Naive B cell (primary cell): Measurements from ENCODE around the gene SECISBP2. TPM values are rescaled to one million over a fixed set of nuclear protein-coding genes. Genes with fewer than 3 reads are reported as not detected.
A peak's percentile ranks its signal among the peaks of the same experiment; 100 is the strongest.

ENCODE experiments used
- ATAC-seq, 2 donors: fragments of 150-1000 bp; cut with Tn5 transposase; 2 replicates each; pipeline ENCODE4 v1.10.0; 2021; ENCODE audit warnings: low read depth in 2 of 2, mild to moderate bottlenecking in 2 of 2, moderate library complexity in 2 of 2
- DNase-seq: peaks from one replicate; pipeline ENCODE4 v3.0.0; 2022
- H3K27ac Mint-ChIP-seq, 6 donors: one replicate each; pipeline ENCODE4 v1.8.0; 2020 to 2022; ENCODE audit warnings: mild to moderate bottlenecking in 6 of 6, mixed read lengths in 6 of 6, moderate library complexity in 5 of 6, inconsistent platforms in 2 of 6
- H3K27me3 Mint-ChIP-seq, 3 donors: one replicate each; pipeline ENCODE4 v1.8.0; 2021 to 2022; ENCODE audit warnings: mixed read lengths in 3 of 3, mild to moderate bottlenecking in 1 of 3
- H3K36me3 Mint-ChIP-seq, 2 donors: one replicate each; pipeline ENCODE4 v1.8.0; 2020 to 2022; ENCODE audit warnings: mixed read lengths in 2 of 2, inconsistent platforms in 1 of 2, mild to moderate bottlenecking in 1 of 2
- H3K4me1 Mint-ChIP-seq, 3 donors: one replicate each; pipeline ENCODE4 v1.8.0; 2020 to 2022; ENCODE audit warnings: mixed read lengths in 3 of 3, inconsistent platforms in 1 of 3, mild to moderate bottlenecking in 1 of 3, moderate library complexity in 1 of 3
- H3K4me3 Mint-ChIP-seq, 8 donors: one replicate each; pipeline ENCODE4 v1.8.0; 2020 to 2022; ENCODE audit warnings: mild to moderate bottlenecking in 8 of 8, mixed read lengths in 8 of 8, moderate library complexity in 8 of 8, inconsistent platforms in 2 of 8
- H3K9me3 Mint-ChIP-seq, 7 donors: one replicate each; pipeline ENCODE4 v1.8.0; 2020 to 2022; ENCODE audit warnings: mixed read lengths in 7 of 7, mild to moderate bottlenecking in 5 of 7, inconsistent platforms in 2 of 7, moderate library complexity in 1 of 7
- polyA plus RNA-seq, 6 donors: library from polyadenylated mRNA; unstranded; fragments of 300-500 nt; fragmentation: Illumina TruSeq; gene quantifications; one replicate each; pipeline ENCODE4 v1.2.3, GENCODE V29; 2021; ENCODE audit warnings: low read depth in 6 of 6

Gene SECISBP2
- polyA plus RNA-seq, 6 donors from 2014 or later = 15.4 to 39.3 (median 28.2) TPM

DNA sequence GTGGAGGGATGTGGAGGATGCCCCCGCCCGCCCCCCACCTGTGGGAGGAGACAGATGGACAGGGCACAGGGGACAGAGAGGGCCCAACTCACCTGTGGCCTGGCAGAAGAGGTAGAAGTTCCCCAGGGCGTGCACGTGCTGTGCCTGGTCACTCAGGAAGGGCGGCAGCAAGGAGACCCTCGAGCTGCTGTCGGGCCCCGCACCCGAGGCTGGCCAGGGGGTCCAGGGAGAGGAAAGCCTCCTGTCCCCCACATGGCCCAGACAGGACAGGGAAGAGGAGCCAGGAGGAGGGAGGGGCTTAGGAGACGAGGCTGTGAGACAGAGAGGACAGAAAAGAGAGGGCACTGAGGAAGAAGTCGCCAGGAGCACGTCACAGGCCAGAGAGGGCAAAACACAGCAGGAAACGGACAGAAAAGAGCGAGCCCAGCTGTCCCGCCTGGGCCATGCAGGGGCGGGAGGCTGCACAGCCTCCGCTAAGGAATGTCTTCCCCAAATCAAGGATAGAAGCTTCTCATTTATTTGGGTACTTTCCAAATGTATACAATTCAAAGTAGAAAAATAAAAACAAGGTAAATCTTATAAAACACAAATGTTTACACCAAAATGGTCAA is 58.5 kb downstream of the SECISBP2 start:
- ATAC-seq = no peak
- no peak for DNase-seq
- H3K27me3 Mint-ChIP-seq = no peaks in the 10 kb centered on the region
- peak overlapping the region in 4 of 6 donors; percentile 14 to 72 (median 60) for H3K27ac Mint-ChIP-seq
- H3K4me1 Mint-ChIP-seq = peaks cover 18 to 32% (median 29%) of the 10 kb centered on the region in 3 donors
- no peaks in the 10 kb centered on the region for H3K9me3 Mint-ChIP-seq
- peak overlapping the region in 1 of 8 donors; percentile 77 for H3K4me3 Mint-ChIP-seq
- H3K36me3 Mint-ChIP-seq = peaks cover 12 to 31% of the 10 kb centered on the region in 2 donors

DNA sequence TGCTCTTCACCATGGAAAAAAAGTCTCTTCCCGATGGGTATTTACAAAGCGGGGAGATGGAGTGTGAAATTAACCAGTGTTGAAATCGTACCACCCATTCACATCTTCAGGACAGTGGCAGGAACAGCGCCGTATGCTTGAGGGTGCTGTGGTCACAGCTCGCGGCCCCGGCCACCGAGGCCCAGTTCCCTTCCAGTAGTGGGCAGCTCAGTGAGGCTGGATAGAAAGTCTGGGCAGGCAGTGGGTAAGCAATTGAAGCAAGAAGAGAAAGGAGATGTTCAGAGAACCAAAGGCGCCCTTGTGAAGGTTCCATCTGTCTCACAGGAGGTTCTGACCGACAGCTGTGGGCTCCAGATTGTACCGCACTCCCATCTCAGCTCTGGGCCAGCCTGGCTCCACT is 59.1 kb downstream of the SECISBP2 start:
- Mint-ChIP-seq H3K9me3 (no peaks in the 10 kb centered on the region), H3K27me3 (no peaks in the 10 kb centered on the region), H3K36me3 (peaks cover 12 to 31% of the 10 kb centered on the region in 2 donors), H3K27ac (peak overlapping the region in 3 of 6 donors; percentile 50 to 67 (median 66)), H3K4me1 (peaks cover 18 to 30% (median 29%) of the 10 kb centered on the region in 3 donors), H3K4me3 (peak overlapping the region in 1 of 8 donors; percentile 18)
- DNase-seq = no peak
- ATAC-seq = no peak

DNA sequence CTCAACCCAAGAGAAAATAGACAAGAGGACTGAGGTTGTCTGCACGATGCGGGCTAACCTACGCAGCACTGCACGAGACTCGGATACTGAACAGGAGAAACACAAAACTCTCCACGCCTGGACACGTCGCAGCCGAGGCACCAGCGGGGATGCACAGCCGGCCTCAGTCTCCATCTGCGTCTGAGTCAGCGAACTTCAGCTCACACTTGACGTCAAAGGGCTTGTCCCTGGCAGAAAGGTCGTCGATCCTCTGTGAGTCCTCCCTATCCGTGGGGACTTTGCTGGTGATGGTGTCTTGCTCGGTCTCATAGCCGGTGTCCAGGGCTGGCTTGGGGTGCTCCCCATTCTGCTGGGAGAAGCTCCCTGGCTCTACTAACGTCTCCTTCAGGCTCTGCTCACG is 60.2 kb downstream of the SECISBP2 start:
- Mint-ChIP-seq H3K36me3 (peaks cover 12 to 39% of the 10 kb centered on the region in 2 donors), H3K4me3 (no peak overlapping the region), H3K9me3 (no peaks in the 10 kb centered on the region), H3K27me3 (no peaks in the 10 kb centered on the region), H3K27ac (peak overlapping the region in 1 of 6 donors; percentile 47), H3K4me1 (peaks cover 21 to 33% (median 25%) of the 10 kb centered on the region in 3 donors)
- DNase-seq = no peak
- ATAC-seq = no peak

DNA sequence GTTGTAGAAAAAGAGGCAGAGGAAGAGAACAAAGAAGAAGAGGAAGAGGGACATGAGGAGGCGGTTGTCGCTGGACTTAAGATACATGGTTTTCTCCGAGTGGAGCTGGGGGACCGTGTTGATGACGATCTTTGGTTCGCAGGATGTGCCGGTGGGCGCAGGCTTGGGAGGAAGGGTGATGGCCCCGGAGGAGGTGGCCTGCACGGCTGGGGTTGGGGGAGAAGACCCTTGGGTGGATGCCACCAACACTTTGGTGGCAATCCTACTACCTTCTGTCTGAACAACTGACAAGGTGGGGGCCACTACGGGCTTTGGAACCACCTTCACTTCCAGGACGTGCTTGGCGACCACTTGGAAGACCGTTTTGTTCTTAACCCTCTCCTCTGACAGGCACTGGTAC is 60.7 kb downstream of the SECISBP2 start:
- Mint-ChIP-seq H3K36me3 (peaks cover 12 to 44% of the 10 kb centered on the region in 2 donors), H3K4me1 (peaks cover 23 to 34% (median 25%) of the 10 kb centered on the region in 3 donors), H3K4me3 (no peak overlapping the region), H3K9me3 (no peaks in the 10 kb centered on the region), H3K27ac (peak overlapping the region in 2 of 6 donors; percentile 36 to 47), H3K27me3 (no peaks in the 10 kb centered on the region)
- no peak for ATAC-seq
- no peak for DNase-seq

DNA sequence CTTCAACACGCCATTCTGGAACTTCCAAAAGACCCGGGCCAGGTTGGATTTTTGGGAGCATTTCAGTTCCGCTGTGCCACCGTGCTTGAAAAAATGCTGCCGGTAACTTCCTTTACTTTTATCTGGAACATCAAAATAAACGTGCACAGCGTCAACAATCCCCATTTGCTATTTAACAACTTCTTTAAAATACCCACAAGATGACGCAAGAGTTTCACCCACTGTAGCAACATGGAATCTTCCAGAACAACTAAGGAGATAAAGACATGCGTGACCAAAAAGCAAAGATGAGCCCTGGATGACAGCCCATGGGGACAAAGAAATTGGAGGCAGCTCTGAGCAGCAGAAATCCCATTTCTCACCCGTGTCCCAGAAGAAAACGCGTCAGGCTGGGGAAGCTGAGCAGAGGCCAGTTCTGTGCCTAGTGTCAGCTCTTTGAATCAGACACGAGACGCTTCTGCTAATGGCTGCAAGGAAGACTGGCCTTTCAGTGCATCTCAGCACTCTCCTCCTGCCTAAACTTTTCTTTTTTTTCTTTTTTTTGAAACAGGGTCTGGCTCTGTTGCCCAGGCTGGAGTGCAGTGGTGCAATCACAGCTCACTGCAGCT is 61.3 kb downstream of the SECISBP2 start:
- H3K36me3 Mint-ChIP-seq = peaks cover 12 to 45% of the 10 kb centered on the region in 2 donors
- no peaks in the 10 kb centered on the region for H3K27me3 Mint-ChIP-seq
- H3K4me1 Mint-ChIP-seq = peaks cover 21 to 30% (median 25%) of the 10 kb centered on the region in 3 donors
- H3K4me3 Mint-ChIP-seq = peak overlapping the region in 1 of 8 donors; percentile 40
- no peaks in the 10 kb centered on the region for H3K9me3 Mint-ChIP-seq
- no peak for DNase-seq
- ATAC-seq = no peak
- peak overlapping the region in 2 of 6 donors; percentile 36 to 72 for H3K27ac Mint-ChIP-seq

DNA sequence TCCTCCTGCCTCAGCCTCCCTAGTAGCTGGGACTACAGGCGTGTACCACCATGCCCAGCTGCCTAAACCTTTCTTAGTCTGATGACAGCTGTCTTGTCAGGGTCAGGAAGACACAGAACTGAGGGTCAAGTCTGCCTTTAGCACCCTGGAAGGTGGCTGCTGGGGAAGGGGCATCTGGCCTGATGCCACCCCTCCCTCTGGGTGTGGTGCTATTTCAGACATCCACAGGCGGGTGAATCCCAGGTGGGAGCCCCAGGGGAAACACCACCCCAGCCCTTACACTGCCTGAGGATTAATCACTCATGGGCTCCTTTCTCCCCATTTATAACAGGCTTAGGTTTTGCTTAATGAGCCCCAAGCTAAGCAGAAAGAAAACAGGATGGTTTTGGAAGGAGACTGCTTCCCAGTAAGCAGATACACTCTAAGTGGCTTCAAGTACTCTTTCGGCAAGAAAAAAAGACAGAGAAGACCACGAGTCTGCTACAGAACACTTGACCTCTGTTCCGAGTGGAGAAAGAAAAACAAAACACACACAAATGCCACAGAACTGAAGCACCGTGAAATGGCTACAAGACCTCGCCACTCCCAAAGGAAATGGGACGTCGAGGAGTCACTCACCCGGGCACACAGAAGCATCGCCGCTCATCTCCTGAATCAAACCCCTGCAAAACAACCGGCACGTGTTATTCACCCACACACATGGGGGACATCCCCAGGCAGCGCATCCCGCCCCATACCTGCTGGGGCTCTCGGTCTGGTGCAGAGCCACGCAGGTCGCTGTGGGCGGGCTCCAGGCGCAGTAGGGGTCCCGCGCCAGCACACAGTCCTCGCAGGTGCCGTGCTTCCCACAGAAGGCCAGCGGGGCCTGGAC is 62.4 kb downstream of the SECISBP2 start:
- DNase-seq = no peak
- Mint-ChIP-seq H3K27ac (peak overlapping the region in 2 of 6 donors; percentile 59 to 72), H3K4me3 (no peak overlapping the region), H3K36me3 (peaks cover 12 to 45% of the 10 kb centered on the region in 2 donors), H3K4me1 (peaks cover 11 to 20% (median 19%) of the 10 kb centered on the region in 3 donors), H3K27me3 (no peaks in the 10 kb centered on the region), H3K9me3 (no peaks in the 10 kb centered on the region)
- ATAC-seq = no peak

DNA sequence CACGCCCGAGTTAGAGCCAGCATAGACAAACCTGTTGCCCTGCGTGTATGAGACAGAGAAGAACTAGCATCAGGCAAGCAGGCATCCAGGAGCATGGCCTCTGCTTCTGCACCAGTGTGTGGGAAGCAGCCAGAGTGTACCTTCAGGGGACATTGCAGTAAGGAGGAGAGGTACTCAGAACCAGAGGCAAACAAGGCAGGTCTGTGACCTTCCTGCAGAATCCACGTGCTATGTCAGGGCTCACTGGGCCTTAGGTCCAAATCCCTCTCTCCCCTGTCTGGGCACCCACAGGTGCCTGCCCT is 63.0 kb downstream of the SECISBP2 start:
- peak overlapping the region in 1 of 6 donors; percentile 59 for H3K27ac Mint-ChIP-seq
- H3K36me3 Mint-ChIP-seq = peaks cover 17 to 45% of the 10 kb centered on the region in 2 donors
- no peaks in the 10 kb centered on the region for H3K27me3 Mint-ChIP-seq
- DNase-seq (no peak), ATAC-seq (no peak)
- peaks cover 6 to 17% (median 16%) of the 10 kb centered on the region in 3 donors for H3K4me1 Mint-ChIP-seq
- peak overlapping the region in 1 of 8 donors; percentile 52 for H3K4me3 Mint-ChIP-seq
- no peaks in the 10 kb centered on the region for H3K9me3 Mint-ChIP-seq

DNA sequence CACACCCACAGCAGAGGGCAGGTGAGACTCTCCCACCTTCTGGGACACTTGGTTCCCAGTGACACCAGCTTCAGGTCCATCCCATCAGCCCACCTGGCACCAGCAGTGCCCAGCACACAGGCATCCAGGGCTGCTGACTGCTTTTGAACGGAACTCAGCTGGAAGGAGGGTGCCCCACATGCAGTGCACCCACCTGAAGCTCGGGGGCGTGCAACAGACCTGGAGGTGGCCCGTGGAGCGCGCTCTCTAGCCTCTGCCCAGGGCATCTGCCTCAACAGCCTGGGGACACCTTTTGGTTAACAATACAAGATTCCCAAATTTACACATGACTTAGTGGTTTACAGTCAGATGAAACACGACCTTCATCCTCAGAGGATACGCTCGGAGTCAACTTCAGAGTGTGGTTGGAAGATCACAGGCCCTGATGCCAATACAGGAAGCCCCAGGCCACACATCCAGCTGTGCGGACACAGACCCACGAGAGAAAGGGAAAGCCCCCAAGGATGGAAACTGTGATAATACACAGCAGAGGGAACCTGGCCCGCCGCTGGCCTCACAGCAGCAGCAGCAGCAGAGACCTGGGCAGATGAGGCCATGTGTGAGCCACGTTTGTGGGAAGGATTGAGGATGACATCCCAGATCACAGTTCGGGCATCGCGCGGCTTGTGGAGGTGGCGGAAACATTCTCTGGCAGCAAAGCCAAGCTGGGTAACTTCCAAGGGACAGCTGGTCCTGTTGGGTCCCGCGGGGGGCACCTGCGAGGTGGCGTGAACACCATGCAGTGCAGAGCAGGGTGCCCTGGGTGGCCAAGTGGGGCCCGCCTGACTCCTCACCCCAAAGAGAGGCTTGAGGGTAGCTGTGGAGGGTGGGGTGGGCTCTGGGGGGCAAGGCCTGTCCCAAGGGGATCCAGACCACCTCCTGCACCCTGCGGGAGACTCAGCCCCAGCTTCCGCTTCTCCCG is 64.0 kb downstream of the SECISBP2 start:
- H3K4me3 Mint-ChIP-seq = peak overlapping the region in 1 of 8 donors; percentile 32
- ATAC-seq = no peak
- peaks cover 5 to 10% (median 9%) of the 10 kb centered on the region in 3 donors for H3K4me1 Mint-ChIP-seq

DNA sequence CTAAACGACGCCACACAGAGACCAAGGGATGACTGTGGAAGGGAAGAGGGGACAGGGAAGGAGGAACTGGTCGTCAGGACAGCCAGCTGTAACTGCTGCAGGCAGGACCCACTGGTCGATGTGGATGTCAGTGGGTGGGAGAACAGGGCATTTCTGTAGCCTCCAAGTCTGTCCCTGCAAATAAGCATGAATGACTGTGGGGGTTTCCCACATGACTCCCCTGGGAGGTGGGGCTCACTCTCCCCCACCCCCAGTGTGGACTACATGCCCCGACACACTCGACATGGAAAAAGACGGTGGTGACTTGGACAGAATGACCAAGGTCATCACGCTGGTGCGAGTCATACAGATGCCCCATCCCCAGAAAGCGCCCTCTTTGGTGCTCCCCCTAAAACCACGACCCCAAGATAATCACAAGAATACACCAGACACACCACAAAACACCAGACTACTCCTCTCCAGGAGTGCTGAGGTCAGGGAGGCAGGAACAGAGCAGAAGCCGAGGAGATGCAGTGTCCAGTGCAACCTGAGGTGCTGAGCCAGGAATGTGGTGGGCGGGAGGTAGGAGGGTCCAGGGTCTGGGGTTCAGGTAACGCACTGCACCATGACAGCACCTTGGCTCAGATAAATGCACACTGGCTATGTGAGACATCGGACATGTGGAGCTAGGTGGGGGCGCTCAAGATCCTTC is 64.9 kb downstream of the SECISBP2 start:
- peak overlapping the region; percentile 26 to 91 (median 68) for H3K27ac Mint-ChIP-seq
- H3K9me3 Mint-ChIP-seq = no peaks in the 10 kb centered on the region
- DNase-seq (no peak), ATAC-seq (no peak)
- H3K4me3 Mint-ChIP-seq = peak overlapping the region in 1 of 8 donors; percentile 32
- H3K27me3 Mint-ChIP-seq = no peaks in the 10 kb centered on the region
- peaks cover 14 to 29% of the 10 kb centered on the region in 2 donors for H3K36me3 Mint-ChIP-seq
- peaks cover 5 to 10% (median 9%) of the 10 kb centered on the region in 3 donors for H3K4me1 Mint-ChIP-seq

More for the DNA sequence above, 64.0 kb downstream of the SECISBP2 start:
- Mint-ChIP-seq H3K27ac (peak overlapping the region in 5 of 6 donors; percentile 9 to 82 (median 76)), H3K36me3 (peaks cover 14 to 34% of the 10 kb centered on the region in 2 donors), H3K9me3 (no peaks in the 10 kb centered on the region), H3K27me3 (no peaks in the 10 kb centered on the region)
- no peak for DNase-seq

DNA sequence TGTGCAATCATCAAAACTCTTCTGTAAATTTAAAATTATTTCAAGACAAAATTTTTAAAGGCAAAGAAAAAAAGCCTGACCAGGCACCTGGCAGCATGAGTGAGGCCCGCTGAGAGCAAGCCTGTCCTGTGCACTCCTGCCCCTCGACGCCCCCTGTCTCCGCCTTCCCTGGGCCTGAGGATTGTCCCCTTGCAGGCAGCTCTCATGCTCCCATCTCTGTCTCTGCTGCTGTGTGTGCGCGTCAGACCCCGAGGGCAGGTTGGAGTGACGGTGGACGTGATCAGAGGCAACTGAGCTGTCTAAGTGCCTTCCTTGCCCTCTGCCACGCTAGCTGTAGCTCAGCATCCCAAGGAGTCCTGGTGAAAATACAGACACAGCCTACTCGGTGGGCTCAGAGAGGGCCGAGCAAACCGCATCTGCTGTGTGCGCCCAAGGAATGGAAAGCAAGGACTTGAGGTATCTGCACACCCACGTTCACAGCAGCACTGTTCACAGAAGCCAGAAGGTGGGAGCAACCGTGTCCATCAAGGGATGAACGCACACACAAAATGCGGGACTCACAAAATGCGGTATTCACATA is 65.5 kb downstream of the SECISBP2 start:
- no peak overlapping the region for H3K4me3 Mint-ChIP-seq
- peak overlapping the region in 2 of 6 donors; percentile 59 to 83 for H3K27ac Mint-ChIP-seq
- H3K27me3 Mint-ChIP-seq = no peaks in the 10 kb centered on the region
- H3K4me1 Mint-ChIP-seq = peaks cover 5 to 10% (median 9%) of the 10 kb centered on the region in 3 donors
- no peaks in the 10 kb centered on the region for H3K9me3 Mint-ChIP-seq
- H3K36me3 Mint-ChIP-seq = peaks cover 12 to 23% of the 10 kb centered on the region in 2 donors
- no peak for DNase-seq
- ATAC-seq = no peak

DNA sequence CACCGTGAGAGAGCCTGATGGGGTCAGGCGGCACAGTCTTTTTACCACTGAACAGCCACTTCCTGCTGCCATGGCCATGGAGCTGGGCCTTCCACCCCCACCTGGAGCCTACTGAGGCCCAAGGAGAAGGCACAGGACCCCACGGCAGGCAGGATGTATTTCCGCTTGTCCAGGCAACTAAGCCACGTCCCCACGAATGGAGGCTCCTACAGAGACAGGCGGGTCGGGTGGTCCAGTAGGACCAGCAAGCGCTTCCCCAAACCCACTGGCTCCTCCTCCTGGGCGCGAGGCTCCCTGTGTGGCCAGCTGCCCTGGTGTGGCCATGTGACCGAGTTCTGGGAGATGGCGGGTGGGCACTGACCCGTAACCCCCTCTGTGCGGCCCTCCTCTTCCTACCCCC is 66.5 kb downstream of the SECISBP2 start:
- Mint-ChIP-seq H3K27ac (no peak overlapping the region), H3K9me3 (no peaks in the 10 kb centered on the region), H3K36me3 (peaks cover 14 to 18% of the 10 kb centered on the region in 2 donors), H3K4me1 (peaks cover 5 to 10% (median 9%) of the 10 kb centered on the region in 3 donors), H3K27me3 (no peaks in the 10 kb centered on the region), H3K4me3 (no peak overlapping the region)
- DNase-seq = no peak
- ATAC-seq = no peak

DNA sequence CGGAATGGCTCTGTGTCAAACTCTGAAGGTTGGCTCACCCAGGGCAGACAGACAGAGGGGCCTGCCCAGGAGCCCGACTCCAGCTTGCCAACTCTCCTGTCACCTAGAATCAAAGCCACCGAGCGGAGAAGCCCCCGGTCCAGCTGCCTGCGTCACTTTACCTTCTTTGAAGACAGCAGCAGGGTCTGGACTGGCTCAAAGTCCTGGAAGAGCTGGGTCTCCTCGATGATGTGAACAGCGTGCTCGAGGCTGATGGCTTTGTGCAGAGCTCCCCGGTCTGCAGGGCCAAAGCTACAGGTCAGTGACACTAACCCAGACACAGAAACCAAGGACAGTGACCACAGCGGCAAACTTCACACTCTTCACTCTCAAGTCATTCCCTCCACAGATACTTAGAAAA is 67.9 kb downstream of the SECISBP2 start:
- H3K4me1 Mint-ChIP-seq = peaks cover 5 to 10% (median 9%) of the 10 kb centered on the region in 3 donors
- H3K9me3 Mint-ChIP-seq = no peaks in the 10 kb centered on the region
- H3K4me3 Mint-ChIP-seq = no peak overlapping the region
- no peaks in the 10 kb centered on the region for H3K27me3 Mint-ChIP-seq
- ATAC-seq (no peak), DNase-seq (no peak)
- peak overlapping the region in 2 of 6 donors; percentile 24 to 45 for H3K27ac Mint-ChIP-seq
- peaks cover 15 to 28% of the 10 kb centered on the region in 2 donors for H3K36me3 Mint-ChIP-seq
